ENCODE data around the gene LENEP. TPM values are rescaled to one million over a fixed set of nuclear protein-coding genes. Genes with fewer than 3 reads are reported as not detected.
A peak's percentile ranks its signal among the peaks of the same experiment; 100 is the strongest.

Gene LENEP
- total RNA-seq, 1 donor from 2014 or later: 0.94 TPM

GRCh38 chr1:155010211-155010918 lies 17.0 kb downstream of the LENEP start:
- DNase-seq (ENCODE audit: low spot score): no peak

GRCh38 chr1:155011004-155011416 lies 17.6 kb downstream of the LENEP start:
- DNase-seq (ENCODE audit: low spot score): no peak

- peak; percentile 85 for DNase-seq (ENCODE audit: low spot score)
These were observed 18.1 kb downstream of the LENEP start for GRCh38 chr1:155011437-155012025.

DNA sequence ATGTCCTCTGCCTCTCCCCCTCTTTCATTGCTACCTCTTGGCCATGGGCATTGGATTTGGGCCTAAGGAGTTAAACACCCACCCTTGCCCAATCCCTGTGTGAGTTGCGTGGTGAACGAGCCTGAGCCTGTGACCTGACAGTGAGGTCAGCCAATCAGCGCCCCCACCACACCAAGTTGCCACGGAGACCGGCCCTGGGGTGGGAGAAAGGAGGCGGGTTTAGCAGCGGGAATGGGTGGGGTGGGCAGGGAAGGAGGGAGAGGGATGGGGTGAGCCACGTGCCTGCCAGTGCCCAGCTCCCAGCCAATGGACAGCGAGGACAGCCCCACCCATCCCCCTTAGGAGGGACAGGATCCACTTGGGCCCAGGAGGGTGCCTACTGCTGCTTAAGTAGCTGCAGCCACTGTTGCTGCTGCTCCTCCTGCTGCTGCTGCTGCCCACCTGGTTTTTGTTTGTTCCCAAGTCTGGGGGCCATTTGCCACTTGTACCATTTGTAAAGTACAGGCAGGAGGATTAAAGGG lies 18.7 kb downstream of the LENEP start:
- peak; percentile 94 for DNase-seq (ENCODE audit: low spot score)

- DNase-seq (ENCODE audit: low spot score): no peak
These were observed 19.6 kb downstream of the LENEP start for GRCh38 chr1:155012776-155013602.

DNA sequence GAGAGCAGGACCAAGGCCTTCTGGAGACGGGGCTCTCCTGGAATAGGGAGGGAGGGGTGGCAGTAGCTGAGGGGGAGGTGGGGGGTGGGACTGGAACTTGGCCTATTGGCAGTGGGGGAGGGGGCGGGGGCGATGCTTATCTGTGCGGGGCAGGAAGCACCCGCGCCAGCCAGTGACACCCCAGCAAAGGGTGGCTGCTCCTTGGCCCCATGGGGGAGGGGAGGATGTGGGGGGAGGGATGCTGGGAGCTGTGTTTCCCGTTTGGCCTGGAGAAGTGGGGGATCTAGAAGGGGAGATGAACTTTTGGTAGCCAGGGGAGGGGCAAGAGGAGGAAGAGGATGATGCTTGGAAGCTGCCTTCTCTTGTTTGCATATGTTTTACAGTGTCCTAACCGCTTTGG lies 20.2 kb downstream of the LENEP start:
- DNase-seq (ENCODE audit: low spot score): no peak

DNA sequence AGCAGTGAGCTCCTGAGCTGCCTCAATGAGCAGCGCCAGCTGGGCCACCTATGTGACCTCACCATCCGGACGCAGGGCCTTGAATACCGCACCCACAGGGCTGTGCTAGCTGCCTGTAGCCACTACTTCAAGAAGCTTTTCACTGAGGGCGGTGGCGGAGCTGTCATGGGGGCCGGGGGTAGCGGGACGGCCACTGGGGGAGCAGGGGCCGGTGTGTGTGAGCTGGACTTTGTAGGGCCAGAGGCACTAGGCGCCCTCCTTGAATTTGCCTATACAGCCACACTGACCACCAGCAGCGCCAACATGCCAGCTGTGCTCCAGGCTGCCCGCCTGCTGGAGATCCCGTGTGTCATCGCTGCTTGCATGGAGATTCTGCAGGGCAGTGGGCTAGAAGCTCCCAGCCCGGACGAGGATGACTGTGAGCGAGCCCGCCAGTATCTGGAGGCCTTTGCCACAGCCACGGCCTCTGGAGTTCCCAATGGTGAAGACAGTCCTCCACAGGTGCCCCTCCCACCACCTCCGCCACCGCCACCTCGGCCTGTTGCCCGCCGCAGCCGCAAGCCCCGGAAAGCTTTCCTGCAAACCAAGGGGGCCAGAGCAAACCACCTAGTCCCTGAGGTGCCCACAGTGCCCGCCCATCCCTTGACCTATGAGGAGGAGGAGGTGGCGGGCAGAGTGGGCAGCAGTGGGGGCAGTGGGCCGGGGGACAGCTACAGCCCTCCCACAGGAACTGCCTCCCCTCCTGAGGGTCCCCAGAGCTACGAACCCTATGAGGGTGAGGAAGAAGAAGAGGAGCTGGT lies 21.5 kb downstream of the LENEP start:
- no peak for DNase-seq (ENCODE audit: low spot score)

DNA sequence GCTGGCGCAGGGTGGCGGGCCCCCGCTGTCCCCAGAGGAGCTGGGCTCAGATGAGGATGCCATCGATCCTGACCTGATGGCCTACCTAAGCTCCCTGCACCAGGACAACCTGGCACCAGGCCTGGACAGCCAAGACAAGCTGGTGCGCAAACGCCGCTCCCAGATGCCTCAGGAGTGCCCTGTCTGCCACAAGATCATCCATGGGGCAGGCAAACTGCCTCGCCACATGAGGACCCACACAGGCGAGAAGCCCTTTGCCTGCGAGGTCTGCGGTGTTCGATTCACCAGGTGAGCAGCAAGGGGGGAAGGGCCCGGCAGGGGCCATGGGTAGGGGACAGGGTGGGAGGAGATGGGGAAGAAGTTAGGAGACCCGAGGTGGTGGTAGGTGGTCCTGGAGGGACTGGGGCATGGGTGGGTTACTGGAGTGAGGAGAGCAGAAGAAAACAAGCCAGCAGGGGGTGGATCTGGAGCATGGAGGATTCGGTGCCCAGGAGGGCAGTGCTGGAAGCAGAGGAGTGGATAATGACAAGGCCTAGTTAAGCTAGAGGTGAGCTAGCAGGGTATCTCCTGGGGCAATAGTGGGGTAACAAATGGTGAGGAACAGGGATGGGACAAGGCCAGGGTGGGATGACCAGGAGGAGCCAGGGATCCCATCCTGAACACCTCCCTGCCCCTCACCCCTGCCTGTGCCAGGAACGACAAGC lies 22.3 kb downstream of the LENEP start:
- no peak for DNase-seq (ENCODE audit: low spot score)

DNA sequence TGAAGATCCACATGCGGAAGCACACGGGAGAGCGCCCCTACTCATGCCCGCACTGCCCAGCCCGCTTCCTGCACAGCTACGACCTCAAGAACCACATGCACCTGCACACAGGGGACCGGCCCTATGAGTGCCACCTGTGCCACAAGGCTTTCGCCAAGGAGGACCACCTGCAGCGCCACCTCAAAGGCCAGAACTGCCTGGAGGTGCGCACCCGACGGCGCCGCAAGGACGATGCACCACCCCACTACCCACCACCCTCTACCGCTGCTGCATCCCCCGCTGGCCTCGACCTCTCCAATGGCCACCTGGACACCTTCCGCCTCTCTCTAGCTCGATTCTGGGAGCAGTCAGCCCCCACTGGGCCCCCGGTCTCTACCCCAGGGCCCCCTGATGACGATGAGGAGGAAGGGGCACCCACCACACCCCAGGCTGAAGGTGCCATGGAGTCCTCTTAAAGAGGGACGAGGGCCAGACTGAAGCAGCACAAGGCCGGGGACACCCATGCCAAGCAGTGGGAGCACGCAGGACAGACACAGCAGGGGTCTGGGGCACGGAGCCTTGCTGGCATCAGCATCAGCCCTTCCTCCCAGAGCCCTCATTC lies 22.9 kb downstream of the LENEP start:
- no peak for DNase-seq (ENCODE audit: low spot score)

- DNase-seq (ENCODE audit: low spot score): peak; percentile 94
These were observed 23.9 kb downstream of the LENEP start for GRCh38 chr1:155017041-155017945.

DNA sequence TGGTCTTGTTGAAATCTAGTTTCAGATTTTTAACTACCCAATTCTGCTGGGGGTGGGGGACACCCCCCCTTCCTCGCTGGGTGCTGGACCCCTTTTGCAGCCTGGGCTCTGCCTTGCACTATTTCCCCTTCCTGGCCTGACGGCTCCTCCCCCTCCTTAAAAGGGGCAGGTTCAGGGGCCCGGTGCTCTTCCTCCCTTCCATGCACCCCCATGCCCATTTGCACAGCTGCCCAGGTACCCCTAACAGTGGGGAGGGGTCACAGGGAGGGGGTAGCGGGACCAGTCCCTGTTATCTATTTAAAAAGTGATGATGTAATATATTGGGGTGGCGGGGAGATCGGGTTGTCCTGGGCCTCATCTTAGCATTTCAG lies 24.5 kb downstream of the LENEP start:
- no peak for DNase-seq (ENCODE audit: low spot score)

DNA sequence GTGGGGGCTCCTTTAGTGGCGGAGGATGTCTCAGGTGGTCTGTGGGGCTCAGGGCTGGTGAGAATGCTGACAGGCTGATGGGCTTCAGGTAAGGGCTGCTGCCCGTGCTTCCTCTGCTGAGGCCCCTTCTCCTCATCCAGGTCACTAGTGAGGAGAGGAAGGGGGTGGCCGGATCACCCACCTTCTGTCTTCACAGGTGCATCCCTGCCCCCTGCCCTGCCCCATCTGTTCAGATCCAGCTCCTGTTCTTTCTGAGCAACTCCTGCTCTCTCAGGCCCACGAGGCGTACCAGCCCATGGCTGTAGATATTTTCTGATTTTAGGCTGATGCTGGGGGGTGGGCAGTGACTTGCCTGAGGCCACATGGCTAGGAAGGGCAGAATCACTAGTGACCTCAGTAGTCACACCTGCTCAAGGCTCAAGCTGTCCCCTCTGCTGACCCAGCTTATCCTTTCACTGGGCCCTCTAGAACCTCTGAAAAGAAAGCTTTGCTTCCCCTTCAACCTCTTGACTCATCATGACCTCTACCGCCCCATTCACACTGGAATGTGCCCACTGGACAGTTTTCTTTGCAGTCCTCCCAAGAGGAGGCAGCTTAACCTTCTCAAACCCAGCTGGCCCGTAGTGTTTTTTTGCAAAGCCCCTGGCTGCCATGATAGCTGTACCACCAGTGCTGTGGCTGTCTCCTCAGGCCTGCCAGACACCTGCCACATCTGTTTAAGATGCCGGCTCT lies 25.4 kb downstream of the LENEP start:
- DNase-seq (ENCODE audit: low spot score): no peak

DNA sequence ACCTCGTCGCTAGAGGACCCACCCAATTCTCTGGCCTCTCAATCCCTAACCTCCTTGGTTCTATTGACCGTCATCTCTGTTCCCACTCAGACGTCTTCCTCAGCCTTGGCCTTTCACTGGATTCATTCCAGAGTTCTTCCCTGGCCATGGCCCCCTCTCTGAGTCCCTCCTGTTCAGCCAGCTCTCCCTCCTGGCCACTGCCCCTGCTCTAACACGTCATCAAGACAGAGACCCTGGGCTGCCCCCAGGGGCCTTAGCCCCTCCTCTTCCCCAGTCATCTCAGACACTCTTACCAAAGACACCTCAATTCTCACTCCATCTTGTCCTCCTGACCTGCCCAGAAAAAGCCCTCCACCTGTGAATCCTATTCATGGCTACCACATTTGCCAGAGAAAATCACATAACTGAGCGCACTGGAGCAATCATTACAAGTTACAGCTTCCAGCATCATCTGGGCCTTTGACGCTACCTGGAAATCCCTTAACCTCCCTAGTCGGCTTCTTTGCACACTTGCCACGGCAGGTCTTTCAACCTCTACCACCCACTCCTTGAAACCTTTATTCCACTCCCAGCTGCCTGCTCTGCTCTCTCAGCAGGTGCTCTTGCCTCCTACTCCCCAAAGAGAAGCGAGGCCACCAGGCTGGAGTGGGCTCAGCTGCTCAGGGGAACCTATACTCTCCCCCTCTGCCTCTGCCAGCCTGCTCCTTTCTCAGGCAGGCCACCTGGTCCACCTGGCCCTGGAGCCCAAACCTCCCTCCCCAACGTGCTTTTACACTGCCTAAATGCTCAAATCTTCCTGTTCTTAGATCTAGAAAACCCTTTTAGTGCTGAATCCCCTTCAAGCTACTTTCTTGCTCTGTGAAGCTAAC lies 26.2 kb downstream of the LENEP start:
- DNase-seq (ENCODE audit: low spot score): no peak

GRCh38 chr1:155022136-155022926 lies 28.9 kb downstream of the LENEP start:
- no peak for DNase-seq (ENCODE audit: low spot score)

GRCh38 chr1:155022927-155023236 lies 29.5 kb downstream of the LENEP start:
- no peak for DNase-seq (ENCODE audit: low spot score)

- no peak for DNase-seq (ENCODE audit: low spot score)
These were observed 30.2 kb downstream of the LENEP start for GRCh38 chr1:155023627-155024026.

DNA sequence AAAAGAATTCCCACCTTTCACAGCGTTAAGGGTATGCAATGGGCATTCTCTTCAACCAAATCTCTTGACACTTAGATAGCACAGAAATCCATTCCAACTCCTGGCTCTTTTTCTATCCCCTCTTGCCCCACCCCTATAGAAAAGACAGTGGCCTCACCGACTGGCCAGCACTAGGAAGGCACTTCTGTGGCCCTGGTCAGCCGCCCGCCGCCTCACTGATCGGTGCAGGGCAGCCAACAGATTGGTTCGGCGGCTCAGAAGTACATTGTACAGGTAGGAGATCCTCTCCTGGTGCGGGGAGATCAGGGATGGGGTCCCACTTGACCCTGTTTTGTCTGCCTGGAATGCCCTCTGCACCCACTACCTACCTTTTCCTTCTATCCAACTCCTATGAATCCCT lies 30.9 kb downstream of the LENEP start:
- no peak for DNase-seq (ENCODE audit: low spot score)

All from ureter (tissue), 1 donor.